NK-92 (cell line): ENCODE data around the gene ALG8.
"Not testable (repeated sequence)": the region's sequence is repeated elsewhere in the genome, so short reads cannot be mapped to it uniquely, and the experiment has no call there.

Experiments
- DNase-seq: peaks from one replicate; lab custom pipeline; 2025; ENCODE audit not compliant: unreplicated experiment; lab: John Stamatoyannopoulos, UW

Gene ALG8

DNA sequence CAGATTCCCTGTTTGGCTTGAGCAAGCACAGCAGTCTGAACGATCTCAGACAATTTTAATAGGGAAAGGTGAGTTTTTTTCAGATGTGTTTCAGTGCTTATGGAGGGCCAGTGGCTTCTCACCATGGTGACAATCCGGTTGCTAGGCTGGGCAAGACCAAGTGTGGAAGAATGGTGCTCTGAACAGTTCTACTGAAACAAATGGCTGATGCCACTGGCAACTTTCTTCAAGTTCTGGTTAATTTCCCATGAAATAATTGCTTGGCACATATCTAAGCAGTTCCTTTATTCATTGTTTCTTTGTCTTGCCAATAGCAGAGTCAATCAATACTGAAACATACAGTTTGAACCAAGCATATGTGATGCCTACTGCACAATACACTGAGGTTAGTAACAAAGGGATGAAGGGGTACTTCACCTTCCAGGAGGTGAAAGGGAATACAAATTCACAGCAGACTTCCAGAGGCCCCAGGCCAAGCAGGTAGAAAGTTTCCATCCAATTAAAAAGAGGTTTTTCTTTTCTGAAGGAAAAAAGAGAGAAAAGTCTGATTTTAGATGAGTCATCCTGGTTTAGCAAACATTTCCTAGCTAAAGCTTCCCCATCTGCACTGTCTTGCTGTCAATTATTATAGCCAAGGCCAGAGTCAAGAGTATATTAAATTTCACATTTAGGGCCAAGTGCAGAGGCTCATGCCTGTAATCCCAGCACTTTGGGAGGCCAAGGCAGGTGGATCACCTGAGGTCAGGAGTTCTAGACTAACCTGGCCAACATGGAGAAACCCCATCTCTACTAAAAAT is 38.6 kb downstream of the ALG8 start:
- no peak for DNase-seq

DNA sequence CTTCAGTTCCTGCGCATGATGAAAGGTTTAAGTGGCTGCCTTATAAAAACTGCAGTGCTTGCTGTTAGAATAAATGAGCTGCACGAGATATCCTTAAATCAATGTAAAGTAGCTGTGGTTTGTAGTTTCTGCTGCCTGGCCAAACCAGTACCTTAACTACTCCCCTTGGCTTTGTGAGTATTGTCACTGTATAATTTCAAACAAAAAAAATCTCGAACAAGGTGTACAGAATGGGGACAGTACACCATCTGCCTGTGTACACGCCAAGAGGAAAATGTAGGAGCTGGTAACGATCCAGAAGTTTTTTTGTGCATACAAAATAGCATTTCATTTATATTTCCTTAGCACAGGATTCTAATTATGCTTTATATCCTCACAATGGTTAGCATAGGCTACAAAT is 39.2 kb downstream of the ALG8 start:
- DNase-seq, result no peak

GRCh38 chr11:78099666-78100065 is 39.8 kb downstream of the ALG8 start:
- DNase-seq, result no peak

GRCh38 chr11:78097666-78098385 is 41.6 kb downstream of the ALG8 start:
- DNase-seq, result no peak

DNA sequence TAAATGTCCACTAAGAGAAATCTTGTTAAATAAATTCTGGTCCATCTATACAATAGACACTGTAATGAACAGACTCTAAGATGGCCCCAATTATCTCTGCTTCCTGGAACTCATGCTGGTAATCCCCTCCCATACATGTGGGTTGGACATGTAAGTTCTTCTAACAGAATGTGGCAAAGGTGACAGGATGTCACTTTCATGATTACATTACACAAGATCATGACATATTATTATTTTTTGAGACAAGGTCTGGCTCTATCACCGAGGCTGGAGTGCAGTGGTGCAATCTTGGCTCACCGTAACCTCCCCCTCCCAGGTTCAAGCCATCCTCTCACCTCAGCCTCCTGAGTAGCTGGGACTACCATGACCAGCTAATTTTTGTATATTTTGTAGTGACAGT is 45.2 kb downstream of the ALG8 start:
- no peak for DNase-seq

GRCh38 chr11:78086521-78087074 is 52.8 kb downstream of the ALG8 start:
- DNase-seq, result not testable (repeated sequence)

DNA sequence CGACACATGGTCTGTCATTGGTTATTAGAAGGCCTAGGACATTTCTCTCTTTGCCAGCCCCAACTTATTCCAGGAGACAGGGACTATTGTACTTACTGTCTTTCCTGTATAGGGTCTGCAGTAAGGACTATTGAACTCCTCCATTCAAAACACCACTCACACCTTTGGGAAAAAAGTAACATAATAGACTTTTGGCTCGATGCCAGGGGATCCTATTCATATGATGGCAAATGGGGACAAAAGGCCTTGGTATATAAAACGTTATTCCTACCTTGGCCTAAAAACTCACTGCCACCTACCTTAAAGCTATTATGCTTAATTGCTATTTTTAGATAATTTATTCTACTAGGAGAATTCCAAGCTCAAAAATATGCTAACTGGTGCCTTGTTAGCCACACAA is 53.5 kb downstream of the ALG8 start:
- DNase-seq, result no peak

GRCh38 chr11:78084506-78084905 is 54.9 kb downstream of the ALG8 start:
- DNase-seq, result not testable (repeated sequence)

DNA sequence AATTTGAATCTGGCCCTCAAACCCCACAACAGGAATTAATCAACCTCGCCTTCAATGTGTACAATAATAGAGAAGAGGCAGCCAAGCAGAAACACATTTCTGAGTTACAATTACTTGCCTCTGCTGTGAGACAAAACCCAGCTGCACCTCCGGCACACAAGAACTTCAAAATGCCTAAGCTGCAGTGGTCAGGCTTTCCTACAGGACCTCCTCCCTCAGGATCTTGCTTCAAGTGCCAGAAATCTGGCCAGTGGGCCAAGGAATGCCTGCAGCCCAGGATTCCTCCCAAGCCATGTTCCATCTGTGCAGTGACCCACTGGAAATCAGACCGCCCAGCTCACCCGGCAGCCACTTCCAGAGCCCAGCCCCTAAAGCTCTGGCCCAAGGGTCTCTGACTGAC is 56.4 kb downstream of the ALG8 start:
- no peak for DNase-seq

DNA sequence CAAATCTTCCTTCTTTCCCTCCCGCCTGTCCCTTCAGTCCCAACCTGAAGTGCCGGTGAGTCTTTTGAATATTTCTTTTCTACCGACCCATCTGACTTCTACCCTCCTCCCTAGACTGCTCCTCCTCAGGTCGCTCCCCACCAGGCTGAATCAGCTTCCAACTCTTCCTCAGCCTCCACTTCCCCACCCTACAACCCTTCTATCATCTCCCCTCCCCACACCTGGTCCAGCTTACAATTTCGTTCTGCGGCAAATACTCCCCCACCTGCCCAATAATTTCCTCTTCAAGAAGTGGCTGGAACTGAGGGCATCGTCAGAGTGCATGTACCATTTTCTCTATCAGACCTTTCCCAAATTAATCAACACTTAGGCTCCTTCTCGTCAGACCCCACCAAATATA is 57.3 kb downstream of the ALG8 start:
- DNase-seq, result no peak

DNA sequence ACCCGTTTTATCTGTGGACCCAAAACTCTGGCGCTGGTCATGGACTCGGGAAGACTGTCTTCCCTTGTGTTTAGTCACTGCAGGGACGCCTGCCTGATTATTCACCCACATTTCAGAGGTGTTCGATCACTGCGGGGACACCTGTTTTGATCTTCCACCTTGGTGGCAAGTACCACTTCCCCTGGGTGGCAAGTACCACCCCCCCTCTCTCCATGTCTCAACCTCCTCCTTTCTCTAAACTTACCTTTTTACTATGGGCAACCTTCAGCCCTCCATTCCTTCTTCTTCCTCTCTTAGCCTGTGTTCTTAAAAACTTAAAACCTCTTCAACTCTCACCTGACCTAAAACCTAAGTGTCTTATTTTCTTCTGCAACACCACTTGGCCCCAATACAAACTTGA is 57.8 kb downstream of the ALG8 start:
- DNase-seq, result no peak

DNA sequence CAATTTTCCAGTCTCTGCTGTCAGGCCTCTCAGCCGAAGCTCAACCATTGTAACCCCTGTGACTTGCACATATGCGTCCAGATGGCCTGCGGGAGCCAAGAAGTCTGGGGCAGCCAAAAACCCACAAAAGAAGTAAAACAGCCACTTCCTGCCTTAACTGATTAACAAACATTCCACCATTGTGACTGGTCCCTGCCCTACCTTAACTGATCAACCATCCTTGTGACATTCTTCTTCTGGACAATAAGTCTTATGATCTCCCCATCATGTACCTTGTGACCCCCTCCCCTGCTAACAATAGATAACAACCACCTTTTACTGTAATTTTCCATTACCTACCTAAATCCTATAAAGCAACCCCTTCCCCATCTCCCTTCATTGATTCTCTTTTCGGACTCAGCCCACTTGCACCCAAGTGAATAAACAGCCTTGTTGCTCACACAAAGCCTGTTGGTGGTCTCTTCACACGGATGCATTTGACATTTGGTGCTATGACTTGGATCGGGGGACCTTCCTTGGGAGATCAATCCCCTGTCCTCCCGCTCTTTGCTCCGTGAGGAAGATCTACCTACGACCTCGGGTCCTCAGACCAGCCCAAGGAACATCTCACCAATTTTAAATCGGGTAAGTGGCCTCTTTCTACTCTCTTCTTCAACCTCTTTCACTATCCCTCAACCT is 58.5 kb downstream of the ALG8 start:
- no peak for DNase-seq

DNA sequence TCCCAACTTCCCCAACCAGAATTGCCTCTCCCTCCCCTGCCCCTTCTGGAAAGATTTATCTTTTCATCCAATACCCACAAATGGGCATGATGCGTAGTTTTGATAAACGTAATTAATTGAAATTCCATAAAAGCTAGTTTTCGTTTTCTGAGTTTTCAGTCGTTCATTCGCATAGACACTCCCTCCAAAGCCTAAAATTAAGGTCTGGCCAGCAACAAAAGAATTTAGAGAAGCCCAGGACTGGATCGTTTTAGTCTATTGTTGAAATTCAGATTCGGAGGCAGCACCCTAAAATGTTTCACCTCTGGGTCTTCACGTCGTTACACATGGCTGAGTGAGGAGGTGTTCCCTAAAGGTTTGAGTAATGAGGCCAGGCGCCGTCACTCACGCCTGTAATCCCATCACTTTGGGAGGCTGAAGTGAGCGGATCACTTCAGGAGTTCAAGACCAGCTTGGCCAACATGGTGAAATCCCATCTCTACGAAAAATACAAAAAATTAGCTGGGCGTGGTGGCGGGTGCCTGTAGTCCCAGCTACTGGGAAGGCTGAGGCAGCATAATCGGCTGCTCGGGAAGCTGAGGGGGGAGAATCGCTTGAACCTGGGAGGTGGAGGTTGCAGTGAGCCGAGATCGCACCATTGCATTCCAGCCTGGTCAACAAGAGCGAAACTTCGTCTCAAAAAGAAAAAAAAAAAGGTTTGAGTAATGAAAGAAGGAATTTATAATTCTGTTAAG is 59.2 kb downstream of the ALG8 start:
- DNase-seq, result no peak

DNA sequence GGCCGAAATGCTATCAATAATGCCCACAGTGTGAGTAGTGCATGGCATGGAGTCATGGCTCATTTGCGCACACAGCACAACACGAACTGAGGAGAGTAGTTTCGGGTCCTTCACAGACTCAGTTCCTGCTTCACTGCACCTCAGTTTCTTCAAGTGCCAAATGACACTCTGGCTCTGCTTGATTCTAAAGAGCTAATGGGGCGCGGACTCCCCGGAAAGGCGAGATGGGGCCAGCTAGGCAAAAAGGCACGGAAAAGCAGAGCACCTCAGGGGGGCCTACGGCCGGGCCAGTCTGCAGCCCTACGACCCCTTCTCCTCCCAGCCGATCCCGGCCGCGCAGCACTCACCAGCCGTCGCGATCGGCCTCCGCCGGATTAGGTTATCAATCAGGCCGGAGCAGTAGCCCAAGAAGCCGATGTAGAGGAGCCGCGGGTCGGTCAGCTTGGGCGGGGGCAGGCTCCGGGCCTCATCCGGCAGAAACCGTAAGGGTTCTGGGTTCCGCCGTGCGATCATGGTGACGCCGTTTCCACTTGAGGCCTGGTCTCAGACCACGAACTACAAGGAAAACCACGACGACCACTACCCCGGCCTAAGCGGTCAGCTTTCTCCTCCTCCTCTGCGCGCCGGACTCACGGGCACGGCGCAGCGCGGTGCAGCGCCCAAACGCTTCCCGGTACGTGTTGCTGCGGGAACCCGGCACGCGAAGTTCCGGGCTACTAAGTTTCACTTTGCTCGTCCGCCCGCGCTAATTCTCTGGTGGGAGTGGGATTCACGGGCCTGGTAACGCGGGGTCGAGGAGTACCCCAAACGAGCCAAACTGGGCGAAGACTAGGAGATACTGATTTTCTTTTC is 60.0 kb downstream of the ALG8 start, which contains the start of gene NDUFC2:
NDUFC2 (minus strand) TSS at position 631 of the 852 bp plus-strand sequence; CDS start at position 513, 118 bp downstream.
- DNase-seq, result no peak

- no peak for DNase-seq
Measured at GRCh38 chr11:78078218-78079167, 60.9 kb downstream of the ALG8 start.

DNA sequence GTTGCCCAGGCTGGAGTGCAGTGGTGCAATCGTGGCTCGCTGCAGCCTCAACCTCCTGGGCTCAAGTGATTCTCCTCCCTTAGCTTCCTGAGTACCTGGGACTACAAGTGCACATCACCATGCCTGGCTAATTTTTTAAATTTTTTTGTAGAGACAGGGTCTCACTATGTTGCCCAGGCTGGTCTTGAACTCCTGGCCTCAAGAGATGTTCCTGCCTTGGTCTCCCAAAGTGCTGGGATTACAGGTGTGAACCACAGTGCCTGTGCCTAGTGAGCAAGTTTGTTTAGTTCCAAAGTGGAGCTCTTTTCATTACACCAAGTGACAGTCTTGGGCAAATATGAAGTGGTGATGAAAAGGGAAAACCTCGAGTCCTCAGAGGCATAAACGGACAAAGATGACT is 61.8 kb downstream of the ALG8 start:
- not testable (repeated sequence) for DNase-seq

DNA sequence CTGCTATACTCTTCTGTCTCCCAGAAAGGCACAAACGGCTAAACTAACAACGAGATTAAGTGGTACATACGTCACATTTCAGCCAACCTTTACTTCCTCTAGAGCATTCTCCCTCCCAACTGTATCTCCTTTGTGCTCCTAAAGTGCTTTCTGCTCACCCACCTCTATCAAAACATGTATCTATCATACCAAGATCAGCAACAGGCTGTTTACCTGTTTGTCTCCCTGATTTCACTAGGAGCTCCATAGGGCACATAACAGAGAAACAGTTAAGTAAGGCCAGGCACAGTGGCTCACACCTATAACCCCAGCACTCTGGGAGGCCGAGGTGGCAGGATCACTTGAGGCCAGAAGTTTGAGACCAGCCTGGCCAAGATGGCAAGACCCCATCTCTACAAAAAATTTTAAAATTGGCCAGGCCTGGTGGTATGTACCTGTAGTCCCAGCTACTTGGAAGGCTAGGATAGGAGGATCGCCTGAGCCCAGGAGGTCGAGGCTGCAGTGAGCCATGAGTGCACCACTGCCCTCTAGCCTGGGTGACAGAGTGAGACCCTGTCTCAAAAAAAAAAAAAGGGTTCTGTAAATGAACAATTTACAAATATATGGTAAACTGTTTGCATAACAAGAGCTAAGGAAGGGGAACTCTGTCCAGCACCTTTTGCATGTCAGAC is 62.6 kb downstream of the ALG8 start:
- no peak for DNase-seq

DNA sequence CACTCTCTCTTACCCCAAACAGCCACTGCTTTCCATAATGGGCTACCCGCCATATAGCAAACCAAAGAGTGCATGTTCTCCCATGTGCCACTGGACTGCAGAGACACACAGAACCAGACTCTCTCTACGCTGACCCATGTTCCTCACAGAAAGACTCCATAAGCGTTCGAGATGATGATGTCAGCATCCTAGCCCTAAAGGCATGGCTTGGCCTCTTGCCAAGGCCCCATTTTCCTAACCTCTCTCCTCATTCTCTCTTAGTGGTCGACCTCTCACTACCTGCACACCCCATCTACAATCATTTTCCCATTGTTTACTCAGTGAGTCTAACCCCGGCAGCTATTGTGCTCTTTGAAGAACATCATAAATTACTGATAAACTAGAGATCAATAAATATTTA is 64.7 kb downstream of the ALG8 start:
- no peak for DNase-seq
